ENCODE data around the gene PFDN6. TPM values are rescaled to one million over a fixed set of nuclear protein-coding genes. Genes with fewer than 3 reads are reported as not detected.

Gene PFDN6
- total RNA-seq, 1 experiment from 2014 or later: 95.7 TPM

DNA sequence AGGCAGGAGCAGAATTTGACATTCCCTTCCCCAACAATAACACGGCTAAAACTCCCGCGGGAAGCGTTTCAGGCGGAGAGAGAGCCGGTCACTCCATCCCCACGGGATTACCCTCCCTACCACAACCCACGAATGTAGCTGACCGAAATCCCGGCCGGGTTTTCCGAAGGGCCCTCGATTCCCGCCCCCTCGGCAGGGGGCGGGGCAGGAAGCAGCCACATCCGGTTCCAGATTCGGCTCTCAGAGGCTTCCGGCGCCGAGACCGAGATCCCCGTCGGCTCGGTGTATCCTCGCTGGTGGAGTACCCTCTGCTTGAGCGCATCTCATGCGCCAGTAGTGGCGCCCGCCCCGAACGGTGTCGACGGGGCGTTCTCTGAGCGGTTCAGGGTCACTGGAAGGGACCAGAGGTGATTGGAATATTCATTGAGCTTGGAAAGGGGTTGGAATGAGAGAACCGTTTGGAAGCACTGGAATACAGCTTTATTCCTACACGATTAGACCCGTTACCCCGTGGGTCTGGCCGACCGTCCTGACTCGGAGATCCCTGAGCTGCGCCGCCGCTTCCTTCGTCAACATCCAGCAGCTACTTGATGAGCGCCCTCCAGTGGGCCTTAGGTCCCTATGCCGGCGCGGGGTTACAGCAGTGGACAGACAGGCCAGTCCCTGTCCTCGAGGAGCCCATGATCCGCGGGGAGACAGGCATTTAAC lies 10.0 kb downstream of the PFDN6 start (continued):
- TF ChIP-seq, protein P1, sequence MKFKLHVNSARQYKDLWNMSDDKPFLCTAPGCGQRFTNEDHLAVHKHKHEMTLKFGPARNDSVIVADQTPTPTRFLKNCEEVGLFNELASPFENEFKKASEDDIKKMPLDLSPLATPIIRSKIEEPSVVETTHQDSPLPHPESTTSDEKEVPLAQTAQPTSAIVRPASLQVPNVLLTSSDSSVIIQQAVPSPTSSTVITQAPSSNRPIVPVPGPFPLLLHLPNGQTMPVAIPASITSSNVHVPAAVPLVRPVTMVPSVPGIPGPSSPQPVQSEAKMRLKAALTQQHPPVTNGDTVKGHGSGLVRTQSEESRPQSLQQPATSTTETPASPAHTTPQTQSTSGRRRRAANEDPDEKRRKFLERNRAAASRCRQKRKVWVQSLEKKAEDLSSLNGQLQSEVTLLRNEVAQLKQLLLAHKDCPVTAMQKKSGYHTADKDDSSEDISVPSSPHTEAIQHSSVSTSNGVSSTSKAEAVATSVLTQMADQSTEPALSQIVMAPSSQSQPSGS (CRISPR knock-in tag; IDR thresholded peaks at IDR 0.05; ENCODE audit: borderline replicate concordance, low read depth): no peak
- TF ChIP-seq, protein P2, sequence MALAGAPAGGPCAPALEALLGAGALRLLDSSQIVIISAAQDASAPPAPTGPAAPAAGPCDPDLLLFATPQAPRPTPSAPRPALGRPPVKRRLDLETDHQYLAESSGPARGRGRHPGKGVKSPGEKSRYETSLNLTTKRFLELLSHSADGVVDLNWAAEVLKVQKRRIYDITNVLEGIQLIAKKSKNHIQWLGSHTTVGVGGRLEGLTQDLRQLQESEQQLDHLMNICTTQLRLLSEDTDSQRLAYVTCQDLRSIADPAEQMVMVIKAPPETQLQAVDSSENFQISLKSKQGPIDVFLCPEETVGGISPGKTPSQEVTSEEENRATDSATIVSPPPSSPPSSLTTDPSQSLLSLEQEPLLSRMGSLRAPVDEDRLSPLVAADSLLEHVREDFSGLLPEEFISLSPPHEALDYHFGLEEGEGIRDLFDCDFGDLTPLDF (CRISPR knock-in tag; IDR thresholded peaks at IDR 0.05): no peak
- TF ChIP-seq ZNF121 (CRISPR knock-in tag; IDR thresholded peaks at IDR 0.05) (no peak), ZNF317 (CRISPR knock-in tag; IDR thresholded peaks at IDR 0.05; ENCODE audit: borderline replicate concordance, low read depth) (no peak), ZNF396 (CRISPR knock-in tag; IDR thresholded peaks at IDR 0.05; ENCODE audit: borderline replicate concordance) (no peak), ETV6 (CRISPR knock-in tag; IDR thresholded peaks at IDR 0.05) (peak; percentile 23; the same call in 1 of the 2 replicates), GTF2I (CRISPR knock-in tag; conservative IDR thresholded peaks at IDR 0.05) (no peak), ZNF416 (CRISPR knock-in tag; IDR thresholded peaks at IDR 0.05) (no peak), SP1 (CRISPR knock-in tag; conservative IDR thresholded peaks at IDR 0.05) (peak; percentile 87), RELA (CRISPR knock-in tag; IDR thresholded peaks at IDR 0.05; ENCODE audit: borderline replicate concordance) (peak; percentile 77; the same call in 1 of the 2 replicates), NFE2L1 (CRISPR knock-in tag; IDR thresholded peaks at IDR 0.05) (no peak; the same call in 1 of the 2 replicates), NFYB (CRISPR knock-in tag; conservative IDR thresholded peaks at IDR 0.05; ENCODE audit: low read depth) (no peak), KAT7 (CRISPR knock-in tag; IDR thresholded peaks at IDR 0.05; ENCODE audit: borderline replicate concordance) (no peak; the same call in 1 of the 2 replicates), NR1H2 (CRISPR knock-in tag; IDR thresholded peaks at IDR 0.05) (no peak), JAZF1 (CRISPR knock-in tag; IDR thresholded peaks at IDR 0.05) (no peak), JUN (CRISPR knock-in tag; IDR thresholded peaks at IDR 0.05) (no peak), NR3C1 (CRISPR knock-in tag; conservative IDR thresholded peaks at IDR 0.05; ENCODE audit: low read depth) (no peak), ZBTB21 (CRISPR knock-in tag; IDR thresholded peaks at IDR 0.05; ENCODE audit: borderline replicate concordance) (no peak), MXD4 (CRISPR knock-in tag; IDR thresholded peaks at IDR 0.05; ENCODE audit: borderline replicate concordance) (no peak), OVOL2 (CRISPR knock-in tag; IDR thresholded peaks at IDR 0.05; ENCODE audit: borderline replicate concordance) (no peak)
- TF ChIP-seq, protein P3, sequence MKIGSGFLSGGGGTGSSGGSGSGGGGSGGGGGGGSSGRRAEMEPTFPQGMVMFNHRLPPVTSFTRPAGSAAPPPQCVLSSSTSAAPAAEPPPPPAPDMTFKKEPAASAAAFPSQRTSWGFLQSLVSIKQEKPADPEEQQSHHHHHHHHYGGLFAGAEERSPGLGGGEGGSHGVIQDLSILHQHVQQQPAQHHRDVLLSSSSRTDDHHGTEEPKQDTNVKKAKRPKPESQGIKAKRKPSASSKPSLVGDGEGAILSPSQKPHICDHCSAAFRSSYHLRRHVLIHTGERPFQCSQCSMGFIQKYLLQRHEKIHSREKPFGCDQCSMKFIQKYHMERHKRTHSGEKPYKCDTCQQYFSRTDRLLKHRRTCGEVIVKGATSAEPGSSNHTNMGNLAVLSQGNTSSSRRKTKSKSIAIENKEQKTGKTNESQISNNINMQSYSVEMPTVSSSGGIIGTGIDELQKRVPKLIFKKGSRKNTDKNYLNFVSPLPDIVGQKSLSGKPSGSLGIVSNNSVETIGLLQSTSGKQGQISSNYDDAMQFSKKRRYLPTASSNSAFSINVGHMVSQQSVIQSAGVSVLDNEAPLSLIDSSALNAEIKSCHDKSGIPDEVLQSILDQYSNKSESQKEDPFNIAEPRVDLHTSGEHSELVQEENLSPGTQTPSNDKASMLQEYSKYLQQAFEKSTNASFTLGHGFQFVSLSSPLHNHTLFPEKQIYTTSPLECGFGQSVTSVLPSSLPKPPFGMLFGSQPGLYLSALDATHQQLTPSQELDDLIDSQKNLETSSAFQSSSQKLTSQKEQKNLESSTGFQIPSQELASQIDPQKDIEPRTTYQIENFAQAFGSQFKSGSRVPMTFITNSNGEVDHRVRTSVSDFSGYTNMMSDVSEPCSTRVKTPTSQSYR (CRISPR knock-in tag; IDR thresholded peaks at IDR 0.05): 0 out of 2 replicates have a peak, but pooled peaks have one; percentile 9
- TF ChIP-seq, protein P4, sequence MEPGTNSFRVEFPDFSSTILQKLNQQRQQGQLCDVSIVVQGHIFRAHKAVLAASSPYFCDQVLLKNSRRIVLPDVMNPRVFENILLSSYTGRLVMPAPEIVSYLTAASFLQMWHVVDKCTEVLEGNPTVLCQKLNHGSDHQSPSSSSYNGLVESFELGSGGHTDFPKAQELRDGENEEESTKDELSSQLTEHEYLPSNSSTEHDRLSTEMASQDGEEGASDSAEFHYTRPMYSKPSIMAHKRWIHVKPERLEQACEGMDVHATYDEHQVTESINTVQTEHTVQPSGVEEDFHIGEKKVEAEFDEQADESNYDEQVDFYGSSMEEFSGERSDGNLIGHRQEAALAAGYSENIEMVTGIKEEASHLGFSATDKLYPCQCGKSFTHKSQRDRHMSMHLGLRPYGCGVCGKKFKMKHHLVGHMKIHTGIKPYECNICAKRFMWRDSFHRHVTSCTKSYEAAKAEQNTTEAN (CRISPR knock-in tag; IDR thresholded peaks at IDR 0.05): peak; percentile 77; the same call in 1 of the 2 replicates
- TF ChIP-seq, protein P5, sequence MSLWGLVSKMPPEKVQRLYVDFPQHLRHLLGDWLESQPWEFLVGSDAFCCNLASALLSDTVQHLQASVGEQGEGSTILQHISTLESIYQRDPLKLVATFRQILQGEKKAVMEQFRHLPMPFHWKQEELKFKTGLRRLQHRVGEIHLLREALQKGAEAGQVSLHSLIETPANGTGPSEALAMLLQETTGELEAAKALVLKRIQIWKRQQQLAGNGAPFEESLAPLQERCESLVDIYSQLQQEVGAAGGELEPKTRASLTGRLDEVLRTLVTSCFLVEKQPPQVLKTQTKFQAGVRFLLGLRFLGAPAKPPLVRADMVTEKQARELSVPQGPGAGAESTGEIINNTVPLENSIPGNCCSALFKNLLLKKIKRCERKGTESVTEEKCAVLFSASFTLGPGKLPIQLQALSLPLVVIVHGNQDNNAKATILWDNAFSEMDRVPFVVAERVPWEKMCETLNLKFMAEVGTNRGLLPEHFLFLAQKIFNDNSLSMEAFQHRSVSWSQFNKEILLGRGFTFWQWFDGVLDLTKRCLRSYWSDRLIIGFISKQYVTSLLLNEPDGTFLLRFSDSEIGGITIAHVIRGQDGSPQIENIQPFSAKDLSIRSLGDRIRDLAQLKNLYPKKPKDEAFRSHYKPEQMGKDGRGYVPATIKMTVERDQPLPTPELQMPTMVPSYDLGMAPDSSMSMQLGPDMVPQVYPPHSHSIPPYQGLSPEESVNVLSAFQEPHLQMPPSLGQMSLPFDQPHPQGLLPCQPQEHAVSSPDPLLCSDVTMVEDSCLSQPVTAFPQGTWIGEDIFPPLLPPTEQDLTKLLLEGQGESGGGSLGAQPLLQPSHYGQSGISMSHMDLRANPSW (CRISPR knock-in tag; conservative IDR thresholded peaks at IDR 0.05; ENCODE audit: low read depth): no peak
- TF ChIP-seq, protein P6, sequence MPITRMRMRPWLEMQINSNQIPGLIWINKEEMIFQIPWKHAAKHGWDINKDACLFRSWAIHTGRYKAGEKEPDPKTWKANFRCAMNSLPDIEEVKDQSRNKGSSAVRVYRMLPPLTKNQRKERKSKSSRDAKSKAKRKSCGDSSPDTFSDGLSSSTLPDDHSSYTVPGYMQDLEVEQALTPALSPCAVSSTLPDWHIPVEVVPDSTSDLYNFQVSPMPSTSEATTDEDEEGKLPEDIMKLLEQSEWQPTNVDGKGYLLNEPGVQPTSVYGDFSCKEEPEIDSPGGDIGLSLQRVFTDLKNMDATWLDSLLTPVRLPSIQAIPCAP (CRISPR knock-in tag; IDR thresholded peaks at IDR 0.05): no peak
- TF ChIP-seq, protein P7, sequence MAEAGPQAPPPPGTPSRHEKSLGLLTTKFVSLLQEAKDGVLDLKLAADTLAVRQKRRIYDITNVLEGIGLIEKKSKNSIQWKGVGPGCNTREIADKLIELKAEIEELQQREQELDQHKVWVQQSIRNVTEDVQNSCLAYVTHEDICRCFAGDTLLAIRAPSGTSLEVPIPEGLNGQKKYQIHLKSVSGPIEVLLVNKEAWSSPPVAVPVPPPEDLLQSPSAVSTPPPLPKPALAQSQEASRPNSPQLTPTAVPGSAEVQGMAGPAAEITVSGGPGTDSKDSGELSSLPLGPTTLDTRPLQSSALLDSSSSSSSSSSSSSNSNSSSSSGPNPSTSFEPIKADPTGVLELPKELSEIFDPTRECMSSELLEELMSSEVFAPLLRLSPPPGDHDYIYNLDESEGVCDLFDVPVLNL (CRISPR knock-in tag; IDR thresholded peaks at IDR 0.05; ENCODE audit: borderline replicate concordance, low read depth): no peak
- TF ChIP-seq, protein P8, sequence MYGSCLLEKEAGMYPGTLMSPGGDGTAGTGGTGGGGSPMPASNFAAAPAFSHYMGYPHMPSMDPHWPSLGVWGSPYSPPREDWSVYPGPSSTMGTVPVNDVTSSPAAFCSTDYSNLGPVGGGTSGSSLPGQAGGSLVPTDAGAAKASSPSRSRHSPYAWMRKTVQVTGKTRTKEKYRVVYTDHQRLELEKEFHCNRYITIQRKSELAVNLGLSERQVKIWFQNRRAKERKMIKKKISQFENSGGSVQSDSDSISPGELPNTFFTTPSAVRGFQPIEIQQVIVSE (CRISPR knock-in tag; IDR thresholded peaks at IDR 0.05; ENCODE audit: borderline replicate concordance): no peak
